Mesodermal cell (in vitro differentiated cells): ENCODE data around the gene SPINK4.

Experiments used
- H3K27ac ChIP-seq: 2 replicates; pipeline ENCODE4 v1.7.0; 2013; ENCODE audit warnings: mild to moderate bottlenecking, low read depth, low read length, moderate library complexity; ENCODE audit not compliant: severe bottlenecking
- H3K36me3 ChIP-seq: 2 replicates; pipeline ENCODE4 v1.7.1; 2013; ENCODE audit warnings: mild to moderate bottlenecking, low read length, moderate library complexity; ENCODE audit not compliant: control insufficient read depth, insufficient read depth
- H3K4me1 ChIP-seq: one replicate; pipeline ENCODE4 v1.7.1; 2013; ENCODE audit warnings: mild to moderate bottlenecking, low read length; ENCODE audit not compliant: insufficient read depth, control insufficient read depth, poor library complexity, severe bottlenecking
- H3K4me3 ChIP-seq: 2 replicates; pipeline ENCODE4 v1.7.0; 2013; ENCODE audit warnings: low read length, control low read depth, mild to moderate bottlenecking; ENCODE audit not compliant: insufficient read depth, poor library complexity, severe bottlenecking; ENCODE audit errors: extremely low read depth
- H3K9me3 ChIP-seq: 2 replicates; pipeline ENCODE4 v1.7.1; 2013; ENCODE audit warnings: mild to moderate bottlenecking, low read length, moderate library complexity; ENCODE audit not compliant: control insufficient read depth
- WGBS, 2 experiments: methylation state at CpG; one replicate each; pipeline ENCODE4 v1.1.5; 2013; ENCODE audit warnings: missing lambda C conversion rate in 2 of 2; ENCODE audit not compliant: insufficient coverage in 2 of 2; 5-methylcytosine and 5-hydroxymethylcytosine counted together

SPINK4 gene

DNA sequence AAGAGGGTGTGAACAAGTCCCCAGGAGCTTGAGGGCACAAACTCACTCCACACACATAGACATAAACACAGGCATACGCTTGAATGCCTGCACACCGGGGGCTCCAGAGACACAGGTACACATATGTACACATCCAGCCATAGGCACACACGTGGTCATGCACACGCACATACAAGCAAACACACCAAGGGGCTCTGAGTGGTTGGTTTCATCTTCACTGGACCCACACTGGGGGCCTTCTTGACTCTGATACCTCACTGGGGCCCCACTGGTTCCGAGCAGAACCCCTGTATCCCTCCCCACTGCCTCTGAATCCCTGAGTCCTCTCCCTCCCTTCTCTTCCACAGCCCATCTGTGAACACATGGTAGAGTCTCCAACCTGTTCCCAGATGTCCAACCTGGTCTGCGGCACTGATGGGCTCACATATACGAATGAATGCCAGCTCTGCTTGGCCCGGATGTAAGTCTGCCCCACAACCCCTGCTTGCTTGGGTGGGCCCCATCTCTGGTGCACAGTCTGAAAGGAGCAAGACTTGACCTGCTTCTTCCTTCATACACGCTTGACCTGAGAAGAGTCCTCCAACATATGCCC is 6.4 kb downstream of the SPINK4 start:
- no peaks in the 10 kb centered on the region for H3K9me3 ChIP-seq
- H3K4me1 ChIP-seq, result no peaks in the 10 kb centered on the region
- H3K36me3 ChIP-seq, result peaks cover 14% of the 10 kb centered on the region
- 86 to 93% methylated on average over 8 to 9 of the region's 9 CpGs for WGBS, 2 experiments
- H3K27ac ChIP-seq, result no peak overlapping the region
- H3K4me3 ChIP-seq, result no peak overlapping the region

DNA sequence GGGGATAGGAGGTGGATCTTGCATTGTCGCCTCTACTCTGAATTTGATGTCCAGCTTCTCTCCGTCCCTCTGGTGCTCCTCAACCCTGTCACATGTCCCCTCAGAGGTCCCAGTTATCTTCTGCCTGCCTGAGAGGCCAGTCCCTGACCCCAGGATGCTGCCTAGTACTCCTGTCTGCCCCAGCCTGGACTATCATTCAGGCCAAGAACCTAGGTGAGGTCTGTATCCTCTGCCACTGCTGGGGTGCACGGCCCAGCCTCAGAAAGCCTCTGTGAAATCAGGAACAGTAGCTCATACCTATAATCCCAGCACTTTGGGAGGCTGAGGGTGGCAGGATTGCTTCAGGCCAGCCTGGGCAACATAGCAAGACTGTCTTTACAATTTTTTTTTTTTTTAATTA is 8.6 kb downstream of the SPINK4 start:
- Histone ChIP-seq H3K27ac (no peak overlapping the region), H3K4me3 (no peak overlapping the region), H3K4me1 (no peaks in the 10 kb centered on the region), H3K36me3 (peaks cover 26% of the 10 kb centered on the region), H3K9me3 (no peaks in the 10 kb centered on the region)
- 94 to 97% methylated on average over 2 to 3 of the region's 3 CpGs for WGBS, 2 experiments

DNA sequence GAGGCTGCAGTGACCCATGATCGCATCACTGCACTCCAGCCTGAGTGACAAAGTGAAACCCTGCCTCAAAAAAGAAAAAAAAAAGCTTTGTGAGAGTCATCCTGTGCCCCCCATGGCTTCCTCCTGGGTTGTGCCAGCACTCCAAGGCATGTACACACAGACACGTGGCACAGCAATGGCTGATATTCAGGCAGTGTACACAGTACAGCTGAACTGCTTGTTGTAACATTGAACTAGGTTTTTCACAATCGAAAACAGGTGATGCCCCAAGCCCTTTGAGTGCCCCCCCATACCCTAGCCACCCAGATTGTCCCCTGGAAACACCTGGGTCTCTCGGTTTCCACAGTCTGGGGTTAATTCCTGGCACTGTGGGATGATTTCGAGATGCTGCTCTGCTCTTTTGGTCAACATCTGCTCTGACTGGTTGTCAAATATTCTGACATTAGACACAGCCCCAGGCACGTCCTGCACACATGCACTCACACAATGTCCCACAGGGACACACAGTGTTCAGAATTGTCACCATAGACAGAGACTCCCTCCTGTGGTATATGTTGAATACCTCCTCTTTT is 9.2 kb downstream of the SPINK4 start:
- no peaks in the 10 kb centered on the region for H3K4me1 ChIP-seq
- no peak overlapping the region for H3K27ac ChIP-seq
- no peaks in the 10 kb centered on the region for H3K9me3 ChIP-seq
- WGBS, 2 experiments, result 93 to 95% methylated on average over 4 to 6 of the region's 6 CpGs
- H3K4me3 ChIP-seq, result no peak overlapping the region
- peaks cover 31% of the 10 kb centered on the region for H3K36me3 ChIP-seq

DNA sequence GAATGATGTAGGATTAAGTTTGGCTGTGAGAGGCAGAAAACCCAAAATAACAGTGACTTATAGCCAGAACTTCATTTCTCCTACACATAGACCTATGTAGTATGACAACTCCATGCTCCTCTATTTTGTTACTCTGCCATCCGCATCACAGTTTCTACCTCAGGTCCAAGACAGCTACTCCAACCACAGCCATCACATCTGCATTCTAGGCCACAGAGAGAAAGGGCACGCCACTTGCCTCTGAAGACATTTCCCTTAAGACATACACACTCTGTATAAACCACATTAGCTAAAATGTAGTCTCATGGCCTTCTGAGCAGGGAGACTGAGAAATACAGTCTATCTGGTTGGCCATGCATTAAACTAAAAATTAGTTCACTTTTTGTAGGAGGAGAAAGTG is 10.0 kb downstream of the SPINK4 start:
- 67 to 100% methylated on average over 1 of the region's 2 CpGs for WGBS, 2 experiments
- no peaks in the 10 kb centered on the region for H3K9me3 ChIP-seq
- peaks cover 39% of the 10 kb centered on the region for H3K36me3 ChIP-seq
- no peaks in the 10 kb centered on the region for H3K4me1 ChIP-seq
- no peak overlapping the region for H3K27ac ChIP-seq
- no peak overlapping the region for H3K4me3 ChIP-seq

DNA sequence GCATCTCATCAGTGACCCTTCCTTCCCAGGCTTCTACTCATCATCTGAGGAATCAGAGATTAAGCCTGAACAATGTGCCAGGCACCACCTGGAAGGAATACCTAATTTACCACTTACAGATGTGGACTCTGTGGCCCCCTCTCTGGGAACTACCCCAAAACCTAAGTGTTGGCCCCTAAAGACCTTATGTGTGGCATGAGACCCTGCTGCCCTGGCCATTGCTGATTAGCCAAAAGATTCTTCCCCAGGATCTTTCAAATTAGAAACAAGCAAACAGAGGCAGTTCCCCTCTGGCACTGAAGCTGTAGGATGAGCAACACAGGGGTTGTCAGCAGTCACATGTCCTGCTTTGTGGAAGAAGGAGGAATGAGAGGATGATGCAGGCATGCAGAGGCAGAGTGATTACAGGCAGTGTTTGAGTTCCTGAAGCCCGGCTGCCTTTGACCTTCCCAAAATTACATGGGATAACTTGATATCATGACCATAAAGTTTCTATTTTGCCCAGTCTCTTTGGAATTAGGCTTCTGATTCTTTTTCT is 10.6 kb downstream of the SPINK4 start:
- Histone ChIP-seq H3K4me3 (no peak overlapping the region), H3K36me3 (peaks cover 45% of the 10 kb centered on the region), H3K4me1 (no peaks in the 10 kb centered on the region), H3K9me3 (no peaks in the 10 kb centered on the region), H3K27ac (no peak overlapping the region)
- 80 to 82% methylated on average over 1 of the region's 1 CpG for WGBS, 2 experiments

DNA sequence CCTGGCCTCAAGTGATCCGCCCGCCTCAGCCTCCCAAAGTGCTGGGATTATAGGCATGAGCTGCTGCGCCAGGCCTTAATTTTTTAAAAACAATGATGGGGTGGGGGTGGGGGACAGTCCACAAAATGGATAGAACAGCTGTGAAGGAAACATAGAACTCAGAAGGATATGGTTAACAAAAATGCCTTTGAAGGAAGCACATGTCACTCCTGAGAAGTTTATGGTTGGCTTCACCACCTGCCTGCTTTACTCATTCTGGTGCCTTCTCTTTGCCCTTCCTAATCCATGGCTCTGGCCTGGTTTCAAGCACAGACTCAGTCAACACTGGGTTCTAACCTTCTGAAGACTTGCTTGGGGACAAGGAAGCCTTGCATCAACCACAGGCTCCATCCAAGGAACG is 14.2 kb downstream of the SPINK4 start:
- no peak overlapping the region for H3K4me3 ChIP-seq
- H3K9me3 ChIP-seq, result no peaks in the 10 kb centered on the region
- H3K27ac ChIP-seq, result no peak overlapping the region
- WGBS, 2 experiments, result 90 to 100% methylated on average over 2 to 4 of the region's 4 CpGs
- no peaks in the 10 kb centered on the region for H3K4me1 ChIP-seq
- H3K36me3 ChIP-seq, result peaks cover 64% of the 10 kb centered on the region

DNA sequence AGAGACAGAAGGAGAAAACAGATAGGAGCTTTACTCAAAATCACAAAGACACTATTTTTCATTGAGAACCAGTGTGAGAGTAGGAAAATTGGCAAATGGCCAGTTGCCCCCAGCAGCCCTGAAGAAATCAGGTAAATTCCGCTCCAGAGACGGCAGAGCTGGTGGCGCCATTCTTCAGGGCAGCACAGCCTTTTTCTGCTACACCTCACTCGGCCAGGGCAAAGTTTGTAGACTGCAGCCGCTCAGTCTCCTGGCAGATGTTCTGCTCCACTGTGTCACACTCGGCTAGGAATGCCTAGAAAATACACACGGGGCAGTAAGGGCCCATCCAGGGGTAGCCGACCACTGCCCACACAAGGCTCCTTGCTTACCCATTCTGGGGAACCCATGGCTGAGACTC is 15.0 kb downstream of the SPINK4 start:
- no peak overlapping the region for H3K27ac ChIP-seq
- H3K36me3 ChIP-seq, result peaks cover 72% of the 10 kb centered on the region
- 93 to 99% methylated on average over 7 to 8 of the region's 8 CpGs for WGBS, 2 experiments
- no peak overlapping the region for H3K4me3 ChIP-seq
- H3K4me1 ChIP-seq, result no peaks in the 10 kb centered on the region
- no peaks in the 10 kb centered on the region for H3K9me3 ChIP-seq

DNA sequence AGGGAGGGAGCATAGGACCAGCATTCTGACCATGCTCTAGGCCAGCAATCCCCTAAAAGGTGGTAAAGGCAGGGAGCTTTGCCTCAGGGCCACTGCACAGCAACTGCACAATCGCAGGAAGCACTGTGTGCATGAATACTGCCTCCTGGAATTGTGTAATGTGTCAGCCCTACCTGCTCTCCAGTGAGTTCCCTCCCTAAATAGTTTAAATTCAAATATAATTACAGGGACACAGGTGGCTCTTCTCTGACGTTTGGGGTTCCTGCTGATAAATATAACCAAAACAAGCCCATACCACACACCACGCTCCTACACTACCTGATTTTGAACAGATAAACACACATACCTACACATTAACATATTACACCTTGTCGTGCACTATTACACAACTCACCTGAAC is 15.5 kb downstream of the SPINK4 start:
- 95 to 96% methylated on average over 3 to 4 of the region's 4 CpGs for WGBS, 2 experiments
- Histone ChIP-seq H3K4me3 (no peak overlapping the region), H3K27ac (no peak overlapping the region), H3K36me3 (peaks cover 76% of the 10 kb centered on the region), H3K4me1 (no peaks in the 10 kb centered on the region), H3K9me3 (no peaks in the 10 kb centered on the region)

DNA sequence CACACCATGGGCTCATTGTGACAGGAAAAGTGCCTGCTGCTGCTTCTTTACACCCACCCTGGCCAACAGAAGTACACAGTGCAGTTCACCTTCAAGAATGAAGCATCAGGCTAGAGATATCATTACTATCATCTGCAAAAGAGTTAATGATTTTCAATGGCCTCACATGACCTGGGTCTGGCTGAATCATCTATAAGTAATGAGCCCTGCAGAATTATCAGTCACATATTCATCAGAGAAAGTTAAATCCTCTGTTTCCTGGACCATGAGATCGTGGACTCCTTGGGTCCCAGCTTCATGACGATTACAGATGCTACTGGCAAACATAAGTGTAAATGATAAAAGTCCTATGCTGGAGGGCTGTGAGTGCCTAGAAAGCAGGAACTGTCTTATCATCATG is 16.3 kb downstream of the SPINK4 start:
- Histone ChIP-seq H3K27ac (no peak overlapping the region), H3K4me3 (no peak overlapping the region), H3K9me3 (no peaks in the 10 kb centered on the region), H3K36me3 (peaks cover 84% of the 10 kb centered on the region), H3K4me1 (no peaks in the 10 kb centered on the region)
- WGBS, 2 experiments, result 100% methylated on average over 1 of the region's 2 CpGs; no CpG with 5 or more reads in 1 of the 2 experiments

DNA sequence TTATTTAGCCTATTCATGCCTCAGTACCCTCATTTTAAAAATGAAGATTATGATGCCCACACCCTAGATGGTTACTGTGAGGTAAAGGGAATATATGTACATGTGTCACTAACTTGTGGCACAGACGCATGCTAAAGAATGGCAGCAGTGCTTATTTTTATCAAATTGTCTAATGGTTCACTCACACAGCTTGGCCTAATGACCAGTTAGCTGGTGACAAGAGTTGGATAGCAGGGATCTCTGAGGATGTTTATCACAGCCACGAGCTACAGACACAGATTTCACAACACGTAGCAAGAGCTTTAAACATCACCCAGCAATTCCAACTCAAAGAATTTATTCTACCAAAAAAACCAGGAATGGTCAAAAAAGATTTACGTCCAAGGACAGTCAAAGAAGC is 17.3 kb downstream of the SPINK4 start:
- Histone ChIP-seq H3K36me3 (peaks cover 94% of the 10 kb centered on the region), H3K27ac (no peak overlapping the region), H3K4me3 (no peak overlapping the region), H3K9me3 (no peaks in the 10 kb centered on the region), H3K4me1 (no peaks in the 10 kb centered on the region)
- WGBS, 2 experiments, result 100% methylated on average over 1 of the region's 4 CpGs; no CpG with 5 or more reads in 1 of the 2 experiments

DNA sequence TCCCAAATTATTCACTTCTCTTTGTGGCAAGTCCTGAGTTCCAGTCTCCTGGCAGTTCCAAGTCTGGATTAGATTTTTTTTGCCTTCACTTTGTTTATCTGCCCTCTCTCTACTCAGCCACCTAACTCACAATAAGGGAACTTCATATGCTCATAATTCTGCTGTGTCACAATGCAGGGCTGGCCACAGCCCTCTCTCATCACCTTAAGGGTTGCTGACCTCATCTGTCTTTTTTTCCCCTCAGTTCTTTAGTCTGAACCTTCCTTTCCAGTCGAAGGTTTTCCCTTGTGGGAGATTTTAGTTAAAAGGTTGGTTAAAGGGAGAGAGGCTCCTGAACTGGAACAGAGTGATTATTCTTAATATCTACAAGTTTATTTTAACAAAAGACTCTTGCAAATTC is 20.4 kb downstream of the SPINK4 start:
- Histone ChIP-seq H3K4me1 (no peaks in the 10 kb centered on the region), H3K36me3 (peaks cover 70% of the 10 kb centered on the region), H3K4me3 (no peak overlapping the region), H3K27ac (no peak overlapping the region), H3K9me3 (no peaks in the 10 kb centered on the region)
- WGBS, 2 experiments, result no CpG with 5 or more reads among the region's 1 CpG
